Hepatocyte (in vitro differentiated cells): ENCODE results near the gene PPFIBP2.

Experiments used
- CTCF ChIP-seq: fragments of 200-600 bp; sonication (generic); IDR thresholded peaks from 2 replicates; pipeline ENCODE4 v1.5.1; 2016; ENCODE audit warnings: antibody characterized with exemption, mild to moderate bottlenecking; ENCODE audit not compliant: poor library complexity
- EZH2 ChIP-seq: fragments of 200-600 bp; sonication (generic); IDR thresholded peaks from 2 replicates; pipeline ENCODE4 v1.6.1; 2016; ENCODE audit warnings: antibody characterized with exemption, mild to moderate bottlenecking, borderline replicate concordance

- TF ChIP-seq CTCF, result no peak
- TF ChIP-seq EZH2, result no peak
Measured at GRCh38 chr11:7599209-7599608, 85.4 kb downstream of the PPFIBP2 start.
